ENCODE measurements around the gene CPA4.

Gene CPA4

GRCh38 chr7:130342701-130343380 is 49.9 kb downstream of the CPA4 start:
- no peak for TF ChIP-seq REST (IDR thresholded peaks at IDR 0.05; ENCODE audit: insufficient replicate concordance, low read depth)
- no peak for TF ChIP-seq SPI1 (IDR thresholded peaks at IDR 0.05; ENCODE audit: borderline replicate concordance, low read depth)
- no peak for TF ChIP-seq GABPA (IDR thresholded peaks at IDR 0.05; ENCODE audit: low read depth)
- no peak for TF ChIP-seq POLR2AphosphoS5 (IDR thresholded peaks at IDR 0.05; ENCODE audit: low read depth)
- TF ChIP-seq CTCF (IDR thresholded peaks at IDR 0.05; ENCODE audit: insufficient read depth, low read length) = no peak
- DNase-seq (ENCODE audit: low read depth in 1 of 2, low spot score in 1 of 2) = no peak
- Histone ChIP-seq H3K27ac (replicated peaks) (no peak overlapping the region), H3K27me3 (ENCODE audit: insufficient read depth, poor library complexity, severe bottlenecking) (no peaks in the 10 kb centered on the region), H3K4me3 (replicated peaks; ENCODE audit: insufficient read depth, low read length) (no peak overlapping the region)

GRCh38 chr7:130344271-130344866 is 51.4 kb downstream of the CPA4 start, which contains the start of gene CPA5:
Gene CPA5 (plus strand): TSS chr7:130344816. CDS start chr7:130346486, 1,670 bp downstream.
- Histone ChIP-seq H3K4me3 (replicated peaks; ENCODE audit: insufficient read depth, low read length) (no peak within 1 kb of the TSS), H3K27me3 (ENCODE audit: insufficient read depth, poor library complexity, severe bottlenecking) (no peaks in the 10 kb centered on the region)
- no peak for TF ChIP-seq REST (IDR thresholded peaks at IDR 0.05; ENCODE audit: insufficient replicate concordance, low read depth)
- no peak for TF ChIP-seq SPI1 (IDR thresholded peaks at IDR 0.05; ENCODE audit: borderline replicate concordance, low read depth)
- no peak for TF ChIP-seq POLR2AphosphoS5 (IDR thresholded peaks at IDR 0.05; ENCODE audit: low read depth)
- TF ChIP-seq CTCF (IDR thresholded peaks at IDR 0.05; ENCODE audit: insufficient read depth, low read length) = no peak
- TF ChIP-seq GABPA (IDR thresholded peaks at IDR 0.05; ENCODE audit: low read depth) = no peak

GRCh38 chr7:130345136-130345535 is 52.2 kb downstream of the CPA4 start:
- TF ChIP-seq POLR2AphosphoS5 (IDR thresholded peaks at IDR 0.05; ENCODE audit: low read depth) = no peak
- no peak for TF ChIP-seq SPI1 (IDR thresholded peaks at IDR 0.05; ENCODE audit: borderline replicate concordance, low read depth)
- TF ChIP-seq GABPA (IDR thresholded peaks at IDR 0.05; ENCODE audit: low read depth) = no peak
- no peak for TF ChIP-seq CTCF (IDR thresholded peaks at IDR 0.05; ENCODE audit: insufficient read depth, low read length)
- TF ChIP-seq REST (IDR thresholded peaks at IDR 0.05; ENCODE audit: insufficient replicate concordance, low read depth) = no peak
- no peak for DNase-seq (ENCODE audit: low read depth in 1 of 2, low spot score in 1 of 2)
- H3K27me3 ChIP-seq (ENCODE audit: insufficient read depth, poor library complexity, severe bottlenecking) = no peaks in the 10 kb centered on the region
- no peak overlapping the region for H3K27ac ChIP-seq (replicated peaks)
- H3K4me3 ChIP-seq (replicated peaks; ENCODE audit: insufficient read depth, low read length) = no peak overlapping the region

More at GRCh38 chr7:130344271-130344866, 51.4 kb downstream of the CPA4 start, which contains the start of gene CPA5:
- DNase-seq (ENCODE audit: low read depth in 1 of 2, low spot score in 1 of 2) = no peak
- H3K27ac ChIP-seq (replicated peaks) = no peak within 1 kb of the TSS
